H9 (cell line): ENCODE results near the gene TANK. TPM values are rescaled to one million over a fixed set of nuclear protein-coding genes. Genes with fewer than 3 reads are reported as not detected.

Experiments used
- DNase-seq: peaks from one replicate; pipeline ENCODE4 v3.0.0-alpha.2; 2017
- H2AFZ ChIP-seq: one replicate; pipeline ENCODE4 v1.6.1; 2013; ENCODE audit warnings: mild to moderate bottlenecking, low read length, control low read depth, moderate library complexity
- H2AK5ac ChIP-seq: 2 replicates; pipeline ENCODE4 v1.6.1; 2013; ENCODE audit warnings: low read length, control low read depth, mixed read lengths; ENCODE audit not compliant: insufficient read length
- H2BK120ac ChIP-seq: one replicate; pipeline ENCODE4 v1.6.1; 2013; ENCODE audit warnings: low read depth, mild to moderate bottlenecking, low read length, control low read depth, inconsistent platforms; ENCODE audit not compliant: poor library complexity, severe bottlenecking
- H2BK12ac ChIP-seq: 2 replicates; pipeline ENCODE4 v1.6.1; 2013; ENCODE audit warnings: low read length, control low read depth, mixed read lengths, low read depth; ENCODE audit not compliant: insufficient read length
- H2BK15ac ChIP-seq: 2 replicates; pipeline ENCODE4 v1.6.1; 2013; ENCODE audit warnings: low read depth, low read length, control low read depth
- H2BK20ac ChIP-seq: one replicate; pipeline ENCODE4 v1.6.1; 2013; ENCODE audit warnings: low read depth, mild to moderate bottlenecking, low read length, control low read depth, inconsistent platforms; ENCODE audit not compliant: poor library complexity, severe bottlenecking
- H2BK5ac ChIP-seq: 2 replicates; pipeline ENCODE4 v1.6.1; 2013; ENCODE audit warnings: low read length, control low read depth, mixed read lengths; ENCODE audit not compliant: insufficient read length
- H3K14ac ChIP-seq: 2 replicates; pipeline ENCODE4 v1.6.1; 2013; ENCODE audit warnings: low read length, control low read depth; ENCODE audit not compliant: insufficient read depth
- H3K18ac ChIP-seq: 2 replicates; pipeline ENCODE4 v1.6.1; 2013; ENCODE audit warnings: low read depth, mild to moderate bottlenecking, mixed read lengths, low read length, control low read depth; ENCODE audit not compliant: insufficient read length
- H3K23ac ChIP-seq: 2 replicates; pipeline ENCODE4 v1.6.1; 2013; ENCODE audit warnings: low read length, control low read depth, mixed read lengths, low read depth; ENCODE audit not compliant: insufficient read length
- H3K23me2 ChIP-seq: 2 replicates; pipeline ENCODE4 v1.6.1; 2013; ENCODE audit warnings: low read depth, mild to moderate bottlenecking, mixed read lengths, low read length, control low read depth; ENCODE audit not compliant: insufficient read length, poor library complexity, severe bottlenecking
- H3K27ac ChIP-seq: 2 replicates; pipeline ENCODE4 v1.5.1; 2013; ENCODE audit warnings: low read length, control low read depth, mixed read lengths, low read depth; ENCODE audit not compliant: insufficient read length
- H3K27me3 ChIP-seq: 2 replicates; pipeline ENCODE4 v1.6.1; 2013; ENCODE audit warnings: low read length, control low read depth, inconsistent platforms; ENCODE audit not compliant: insufficient read depth
- H3K4ac ChIP-seq: 2 replicates; pipeline ENCODE4 v1.6.1; 2013; ENCODE audit warnings: low read depth, mild to moderate bottlenecking, control low read depth, inconsistent platforms, low read length, moderate library complexity
- H3K4me1 ChIP-seq: 2 replicates; pipeline ENCODE4 v1.6.1; 2013; ENCODE audit warnings: low read length, control low read depth, inconsistent platforms; ENCODE audit not compliant: insufficient read depth
- H3K4me2 ChIP-seq: 2 replicates; pipeline ENCODE4 v1.6.1; 2013; ENCODE audit warnings: low read length, control low read depth, mixed read lengths; ENCODE audit not compliant: insufficient read length, insufficient read depth
- H3K56ac ChIP-seq: 2 replicates; pipeline ENCODE4 v1.6.1; 2013; ENCODE audit warnings: low read depth, mild to moderate bottlenecking, mixed read lengths, low read length, control low read depth; ENCODE audit not compliant: insufficient read length
- H3K79me1 ChIP-seq: 2 replicates; pipeline ENCODE4 v1.6.1; 2013; ENCODE audit warnings: low read depth, mild to moderate bottlenecking, moderate library complexity, low read length, control low read depth, inconsistent platforms; ENCODE audit not compliant: insufficient read depth, poor library complexity, severe bottlenecking
- H3K79me2 ChIP-seq: 2 replicates; pipeline ENCODE4 v1.6.1; 2013; ENCODE audit warnings: low read length, control low read depth, inconsistent platforms; ENCODE audit not compliant: insufficient read depth
- H3K9ac ChIP-seq: 2 replicates; pipeline ENCODE4 v1.6.1; 2013; ENCODE audit warnings: low read length, control low read depth, mixed read lengths; ENCODE audit not compliant: insufficient read length; ENCODE audit errors: extremely low read depth
- H3K9me3 ChIP-seq: one replicate; pipeline ENCODE4 v1.6.1; 2013; ENCODE audit warnings: low read depth, low read length, inconsistent platforms; ENCODE audit not compliant: control insufficient read depth
- H3T11ph ChIP-seq: one replicate; pipeline ENCODE4 v1.6.1; 2013; ENCODE audit warnings: mild to moderate bottlenecking, low read length, control low read depth, inconsistent platforms
- H4K20me1 ChIP-seq: one replicate; pipeline ENCODE4 v1.6.1; 2013; ENCODE audit not compliant: control insufficient read depth, insufficient read length, insufficient read depth
- H4K5ac ChIP-seq: 2 replicates; pipeline ENCODE4 v1.6.1; 2013; ENCODE audit warnings: low read depth, mild to moderate bottlenecking, mixed read lengths, low read length, control low read depth; ENCODE audit not compliant: insufficient read length
- H4K8ac ChIP-seq: replicated peaks from 2 replicates; pipeline ENCODE4 v1.6.1; 2013; ENCODE audit warnings: low read length, control low read depth, mixed read lengths, low read depth; ENCODE audit not compliant: insufficient read length
- H4K91ac ChIP-seq: 2 replicates; pipeline ENCODE4 v1.6.1; 2013; ENCODE audit warnings: low read depth, mild to moderate bottlenecking, moderate library complexity, mixed read lengths, low read length, control low read depth; ENCODE audit not compliant: insufficient read length
- H3K27ac Mint-ChIP-seq, 3 experiments: 2 replicates in 2 of 3; 3 replicates in 1 of 3; pipeline ENCODE4 v1.8.0; 2020 to 2021; ENCODE audit warnings: mixed read lengths in 3 of 3, mild to moderate bottlenecking in 1 of 3, moderate library complexity in 1 of 3
- H3K27me3 Mint-ChIP-seq: 2 replicates; pipeline ENCODE4 v1.8.0; 2021; ENCODE audit warnings: low read depth, mild to moderate bottlenecking, moderate library complexity, mixed read lengths
- H3K36me3 Mint-ChIP-seq, 3 experiments: 2 replicates in 2 of 3; 3 replicates in 1 of 3; pipeline ENCODE4 v1.8.0; 2020 to 2021; ENCODE audit warnings: low read depth in 3 of 3, mixed read lengths in 3 of 3; ENCODE audit not compliant: insufficient read depth in 1 of 3
- H3K4me1 Mint-ChIP-seq, 2 experiments: 2 replicates each; pipeline ENCODE4 v1.8.0; 2020; ENCODE audit warnings: mixed read lengths in 2 of 2
- H3K4me3 Mint-ChIP-seq, 2 experiments: 2 replicates in 1 of 2; 3 replicates in 1 of 2; pipeline ENCODE4 v1.8.0; 2020 to 2021; ENCODE audit warnings: mild to moderate bottlenecking in 2 of 2, mixed read lengths in 2 of 2, moderate library complexity in 1 of 2
- H3K9me3 Mint-ChIP-seq, 2 experiments: 2 replicates in 1 of 2; 3 replicates in 1 of 2; pipeline ENCODE4 v1.8.0; 2020; ENCODE audit warnings: mild to moderate bottlenecking in 2 of 2, mixed read lengths in 2 of 2, moderate library complexity in 1 of 2
- CTCF ChIP-seq: fragments of 200-600 bp; sonication (generic); conservative IDR thresholded peaks from 3 replicates; pipeline ENCODE4 v1.8.0; 2021; ENCODE audit warnings: antibody characterized with exemption, mild to moderate bottlenecking
- WGBS: extraction: QIAGEN DNeasy Blood & Tissue Kit; methylation state at CpG from one replicate; pipeline ENCODE4 v1.1.7; 2013; ENCODE audit warnings: missing lambda C conversion rate, low lambda C conversion rate, mixed read lengths; ENCODE audit not compliant: insufficient read length; ENCODE audit errors: extremely low coverage; 5-methylcytosine and 5-hydroxymethylcytosine counted together
- total RNA-seq: library from RNA; stranded (reverse); gene quantifications from 2 replicates; pipeline ENCODE4 v1.2.1, GENCODE V29; 2021

Gene TANK
- total RNA-seq, 1 experiment from 2014 or later, result 23.9 TPM

GRCh38 chr2:161165811-161166210 lies 5.6 kb downstream of the TANK start:
- H3K27ac ChIP-seq, result no peak overlapping the region
- H3K79me2 ChIP-seq, result no peaks in the 10 kb centered on the region; the same call in 1 of the 2 replicates
- peaks cover 15 to 18% of the 10 kb centered on the region in 2 experiments for H3K4me1 Mint-ChIP-seq

More at GRCh38 chr2:161165811-161166210, 5.6 kb downstream of the TANK start:
- no peak overlapping the region for H4K5ac ChIP-seq
- H4K91ac ChIP-seq, result no peak overlapping the region
- H2AK5ac ChIP-seq, result no peak overlapping the region
- no peak overlapping the region for H4K8ac ChIP-seq
- H3K4me2 ChIP-seq, result no peak overlapping the region
- H3K9me3 ChIP-seq, result no peaks in the 10 kb centered on the region
- no peak overlapping the region for H3K56ac ChIP-seq
- H3K27ac Mint-ChIP-seq, result no peak overlapping the region
- no peak for TF ChIP-seq CTCF
- peaks cover 5% of the 10 kb centered on the region for H3K23me2 ChIP-seq
- H3K36me3 Mint-ChIP-seq, result peaks cover 5 to 8% (median 5%) of the 10 kb centered on the region in 3 experiments; a peak in 5 of 7 replicates
- no peaks in the 10 kb centered on the region for H3K27me3 ChIP-seq
- H3K4ac ChIP-seq, result no peak overlapping the region
- H3K9ac ChIP-seq, result no peak overlapping the region
- H3K9me3 Mint-ChIP-seq, result no peaks in the 10 kb centered on the region
- peaks cover 2% of the 10 kb centered on the region for H3K79me1 ChIP-seq
- DNase-seq, result no peak
- no CpG with 5 or more reads among the region's 1 CpG for WGBS
- H3K23ac ChIP-seq, result no peak overlapping the region
- H3K27me3 Mint-ChIP-seq, result no peaks in the 10 kb centered on the region
- no peak overlapping the region for H2BK5ac ChIP-seq
- H3K18ac ChIP-seq, result no peak overlapping the region
- no peak overlapping the region for H2BK120ac ChIP-seq
- no peak overlapping the region for H2BK12ac ChIP-seq
- no peak overlapping the region for H2BK15ac ChIP-seq
- no peaks in the 10 kb centered on the region for H4K20me1 ChIP-seq
- no peak overlapping the region for H3K14ac ChIP-seq
- no peak overlapping the region for H3T11ph ChIP-seq
- H2BK20ac ChIP-seq, result no peak overlapping the region
- H3K4me3 Mint-ChIP-seq, result no peak overlapping the region
- no peaks in the 10 kb centered on the region for H3K4me1 ChIP-seq
- no peak overlapping the region for H2AFZ ChIP-seq
